Caki2 (cell line): Measurements from ENCODE around the gene TXNDC16. TPM values are rescaled to one million over a fixed set of nuclear protein-coding genes. Genes with fewer than 3 reads are reported as not detected.
"Not testable (repeated sequence)": the region's sequence is repeated elsewhere in the genome, so short reads cannot be mapped to it uniquely, and the experiment has no call there.

Experiments
- DNase-seq: peaks from one replicate; pipeline ENCODE4 v3.0.0-alpha.2; 2015; ENCODE audit warnings: low read depth
- in situ Hi-C: cut with HindIII; loops from 2 replicates; pipeline ENCODE4 v1.10.0; 2016; ENCODE audit warnings: low sequenced_read_pairs, low pct_unique_long_range_greater_than_20kb, mixed read lengths
- total RNA-seq: library from RNA; depleted of rRNA; stranded (reverse); fragments of >200 nt; shearing (Covaris generic); gene quantifications from 2 replicates; pipeline ENCODE4 v1.2.3, GENCODE V29; 2014; ENCODE audit warnings: low replicate concordance; rRNA removed

TXNDC16 gene
- total RNA-seq, result 0.26 and 0.27 TPM in 2 replicates

- in situ Hi-C loops, result no loop called here
- peak; percentile 99 for DNase-seq
Observed at GRCh38 chr14:52552063-52552988, at the start of gene TXNDC16, which contains the start of gene GPR137C. Gene TXNDC16, minus strand, starts transcription at chr14:52552505. Its CDS starts 8,948 bp downstream, at chr14:52543557. Gene GPR137C, plus strand, starts transcription at chr14:52552836. Its CDS starts 312 bp downstream, at chr14:52553148.

GRCh38 chr14:52599974-52600373, 47.7 kb upstream of the TXNDC16 start:
- no peak for DNase-seq
- in situ Hi-C loops, result no loop called here

- no peak for DNase-seq
- in situ Hi-C loops, result no loop called here
Observed at GRCh38 chr14:52598568-52598967, 46.3 kb upstream of the TXNDC16 start.

- no peak for DNase-seq
- in situ Hi-C loops, result no loop called here
Observed at GRCh38 chr14:52596861-52597260, 44.6 kb upstream of the TXNDC16 start.

GRCh38 chr14:52596320-52596719, 44.0 kb upstream of the TXNDC16 start:
- no peak for DNase-seq
- in situ Hi-C loops, result no loop called here

- in situ Hi-C loops, result no loop called here
Observed at GRCh38 chr14:52590318-52590717, 38.0 kb upstream of the TXNDC16 start.

GRCh38 chr14:52589646-52590045, 37.3 kb upstream of the TXNDC16 start:
- no peak for DNase-seq
- in situ Hi-C loops, result no loop called here

More at GRCh38 chr14:52590318-52590717, 38.0 kb upstream of the TXNDC16 start:
- no peak for DNase-seq

GRCh38 chr14:52583544-52583943, 31.2 kb upstream of the TXNDC16 start:
- in situ Hi-C loops, result no loop called here
- no peak for DNase-seq

GRCh38 chr14:52575858-52576257, 23.6 kb upstream of the TXNDC16 start:
- in situ Hi-C loops, result no loop called here
- DNase-seq, result no peak

GRCh38 chr14:52568454-52568853, 16.1 kb upstream of the TXNDC16 start:
- in situ Hi-C loops, DNase-seq: not testable (repeated sequence)

GRCh38 chr14:52563120-52563519, 10.8 kb upstream of the TXNDC16 start:
- peak; percentile 11 for DNase-seq
- in situ Hi-C loops, result no loop called here

- in situ Hi-C loops, result no loop called here
Observed at GRCh38 chr14:52558688-52559087, 6.4 kb upstream of the TXNDC16 start.

GRCh38 chr14:52553671-52554575, 1.6 kb upstream of the TXNDC16 start:
- DNase-seq, result peak; percentile 67
- in situ Hi-C loops, result no loop called here

More at GRCh38 chr14:52558688-52559087, 6.4 kb upstream of the TXNDC16 start:
- no peak for DNase-seq

GRCh38 chr14:52553002-52553670, 831 bp upstream of the TXNDC16 start:
- peak; percentile 14 for DNase-seq
- in situ Hi-C loops, result no loop called here

- in situ Hi-C loops, result no loop called here
- peak; percentile 35 for DNase-seq
Observed at GRCh38 chr14:52551696-52552062, 626 bp downstream of the TXNDC16 start.

GRCh38 chr14:52551205-52551604, 1.1 kb downstream of the TXNDC16 start:
- in situ Hi-C loops, result no loop called here
- no peak for DNase-seq

- DNase-seq, result no peak
- in situ Hi-C loops, result no loop called here
Observed at GRCh38 chr14:52550661-52551060, 1.6 kb downstream of the TXNDC16 start.

GRCh38 chr14:52547526-52547925, 4.8 kb downstream of the TXNDC16 start:
- in situ Hi-C loops, result no loop called here
- DNase-seq, result no peak
